Tibial nerve (tissue), 4 donors: Measurements from ENCODE around the gene MED13L. TPM values are rescaled to one million over a fixed set of nuclear protein-coding genes. Genes with fewer than 3 reads are reported as not detected.

ENCODE experiments used
- DNase-seq, 2 donors: peaks; one replicate each; pipeline ENCODE4 v3.0.0-alpha.2; 2019; ENCODE audit warnings: low spot score in 2 of 2
- H3K27ac ChIP-seq, 4 donors: fragments of 200-600 bp; sonication (generic) in 3 of 4; one replicate each; pipeline ENCODE4 v1.5.1; 2017 to 2019; ENCODE audit warnings: mild to moderate bottlenecking in 1 of 4
- H3K27me3 ChIP-seq, 2 donors: fragments of 200-600 bp; sonication (generic) in 1 of 2; one replicate each; pipeline versions ENCODE4 v1.5.1 to v1.6.0; 2017 to 2019
- H3K36me3 ChIP-seq, 3 donors: fragments of 200-600 bp; sonication (generic); one replicate each; pipeline ENCODE4 v1.5.1; 2018 to 2019
- H3K4me1 ChIP-seq, 4 donors: fragments of 200-600 bp; sonication (generic) in 3 of 4; one replicate each; pipeline ENCODE4 v1.5.1; 2017 to 2019
- H3K4me3 ChIP-seq, 4 donors: fragments of 200-600 bp; sonication (generic) in 3 of 4; one replicate each; pipeline ENCODE4 v1.5.1; 2017 to 2019; ENCODE audit warnings: mild to moderate bottlenecking in 1 of 4, moderate library complexity in 1 of 4
- H3K9me3 ChIP-seq, 4 donors: fragments of 200-600 bp; sonication (generic) in 3 of 4; one replicate each; pipeline ENCODE4 v1.5.1; 2017 to 2019
- CTCF ChIP-seq, 5 experiments: fragments of 200-600 bp in 3 of 5; fragments of 450-650 bp in 2 of 5; sonication (generic) in 3 of 5; IDR thresholded peaks; one replicate each; pipeline ENCODE4 v1.5.1; 2016 to 2019; ENCODE audit warnings: antibody characterized with exemption in 5 of 5, mild to moderate bottlenecking in 3 of 5, moderate library complexity in 2 of 5
- EP300 ChIP-seq, 2 donors: sonication (generic); formaldehyde crosslinking; IDR thresholded peaks; one replicate each; pipeline ENCODE4 v1.6.1; 2017; ENCODE audit warnings: antibody characterized with exemption in 2 of 2, mild to moderate bottlenecking in 1 of 2
- POLR2A ChIP-seq, 2 donors: fragments of 450-650 bp; IDR thresholded peaks; one replicate each; pipeline ENCODE4 v1.6.1; 2017; ENCODE audit warnings: antibody characterized with exemption in 2 of 2, mild to moderate bottlenecking in 2 of 2, moderate library complexity in 2 of 2
- WGBS, 2 donors: methylation state at CpG; one replicate each; pipeline ENCODE4 v1.1.5; 2018; 5-methylcytosine and 5-hydroxymethylcytosine counted together
- total RNA-seq, 4 donors: library from RNA; depleted of rRNA; stranded (reverse); fragments of >200 nt; gene quantifications; one replicate each; pipeline ENCODE4 v1.1.0, GENCODE V29; 2016

Gene MED13L
- total RNA-seq, 4 donors from 2014 or later = 138 to 234 (median 218) TPM

DNA sequence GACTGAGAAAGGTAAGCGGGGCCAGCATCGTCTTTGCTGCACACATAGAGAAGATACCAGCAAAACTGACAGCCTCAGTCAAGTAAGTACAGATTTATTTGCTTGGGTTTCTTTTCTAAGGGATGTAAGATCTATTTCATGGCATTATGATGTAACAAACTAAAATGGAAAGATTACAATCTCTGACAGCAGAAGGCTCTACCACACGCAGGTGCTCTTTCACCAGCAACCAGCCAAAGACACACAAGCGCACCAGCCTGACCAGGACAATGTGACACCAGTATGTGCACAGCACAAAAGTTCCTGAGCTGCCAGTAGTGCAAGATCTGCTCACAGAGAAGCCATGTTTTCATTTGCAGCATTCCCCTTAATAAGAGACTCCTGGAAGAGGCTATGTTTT lies 311.1 kb downstream of the MED13L start:
- WGBS, 2 donors = 95 to 97% methylated on average over 4 of the region's 4 CpGs
- no peaks in the 10 kb centered on the region for H3K27me3 ChIP-seq
- H3K4me1 ChIP-seq = peaks cover 0 to 21% (median 0%) of the 10 kb centered on the region in 4 donors
- peaks cover 3 to 98% (median 16%) of the 10 kb centered on the region in 3 donors for H3K36me3 ChIP-seq
- TF ChIP-seq POLR2A (IDR thresholded peaks at IDR 0.05) = no peak
- TF ChIP-seq EP300 (IDR thresholded peaks at IDR 0.05) = no peak
- TF ChIP-seq CTCF (IDR thresholded peaks at IDR 0.05) = no peak
- H3K9me3 ChIP-seq = no peaks in the 10 kb centered on the region
- no peak overlapping the region for H3K27ac ChIP-seq
- no peak overlapping the region for H3K4me3 ChIP-seq
- no peak for DNase-seq

DNA sequence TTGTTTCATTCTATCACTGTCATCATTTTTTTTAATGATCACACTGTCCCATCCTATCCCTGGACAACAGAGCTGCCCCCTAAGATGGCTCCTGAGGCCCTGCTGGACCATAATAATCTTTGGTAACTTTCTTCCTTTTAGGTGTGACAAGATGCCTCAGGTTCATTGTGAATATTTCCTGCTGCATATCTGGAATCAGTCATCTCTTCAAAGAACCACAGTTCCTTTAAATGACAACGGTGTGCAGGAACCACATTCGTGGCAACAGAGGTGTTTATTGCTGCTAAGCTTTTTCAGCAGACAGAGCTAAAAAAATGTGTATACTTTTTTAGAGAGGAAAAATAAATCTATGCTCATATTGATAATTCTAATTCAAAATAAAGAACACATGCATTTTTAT lies 312.9 kb downstream of the MED13L start:
- no peak for DNase-seq
- H3K36me3 ChIP-seq = peaks cover 3 to 98% (median 22%) of the 10 kb centered on the region in 3 donors
- no peak overlapping the region for H3K27ac ChIP-seq
- H3K27me3 ChIP-seq = no peaks in the 10 kb centered on the region
- H3K4me3 ChIP-seq = no peak overlapping the region
- TF ChIP-seq POLR2A (IDR thresholded peaks at IDR 0.05) (no peak), CTCF (IDR thresholded peaks at IDR 0.05) (no peak), EP300 (IDR thresholded peaks at IDR 0.05) (no peak)
- 72 to 77% methylated on average over 2 of the region's 2 CpGs for WGBS, 2 donors
- H3K4me1 ChIP-seq = peaks cover 0 to 17% (median 0%) of the 10 kb centered on the region in 4 donors
- no peaks in the 10 kb centered on the region for H3K9me3 ChIP-seq

DNA sequence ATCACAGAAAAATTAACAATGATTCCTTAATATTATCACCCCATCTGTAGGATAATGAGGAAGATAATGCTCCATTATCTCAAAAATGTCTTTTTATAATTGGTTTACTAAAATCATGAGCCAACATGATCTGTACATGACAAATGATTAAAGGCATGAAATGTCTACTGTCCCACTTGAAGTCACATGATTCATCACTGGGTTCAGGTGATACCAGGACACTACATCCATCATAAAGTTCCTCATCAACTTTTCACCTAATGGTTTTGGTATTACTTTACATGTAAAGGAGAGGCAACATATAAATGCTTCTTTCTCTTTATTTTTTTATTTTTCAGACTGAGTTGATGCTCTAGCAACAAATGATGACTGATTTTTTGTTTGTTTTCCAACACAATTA lies 313.3 kb downstream of the MED13L start:
- Histone ChIP-seq H3K4me3 (no peak overlapping the region), H3K9me3 (no peaks in the 10 kb centered on the region), H3K36me3 (peaks cover 3 to 94% (median 22%) of the 10 kb centered on the region in 3 donors), H3K4me1 (peaks cover 0 to 17% (median 0%) of the 10 kb centered on the region in 4 donors), H3K27ac (no peak overlapping the region), H3K27me3 (no peaks in the 10 kb centered on the region)
- no peak for TF ChIP-seq CTCF (IDR thresholded peaks at IDR 0.05)
- no peak for TF ChIP-seq EP300 (IDR thresholded peaks at IDR 0.05)
- no peak for TF ChIP-seq POLR2A (IDR thresholded peaks at IDR 0.05)
- DNase-seq = no peak

DNA sequence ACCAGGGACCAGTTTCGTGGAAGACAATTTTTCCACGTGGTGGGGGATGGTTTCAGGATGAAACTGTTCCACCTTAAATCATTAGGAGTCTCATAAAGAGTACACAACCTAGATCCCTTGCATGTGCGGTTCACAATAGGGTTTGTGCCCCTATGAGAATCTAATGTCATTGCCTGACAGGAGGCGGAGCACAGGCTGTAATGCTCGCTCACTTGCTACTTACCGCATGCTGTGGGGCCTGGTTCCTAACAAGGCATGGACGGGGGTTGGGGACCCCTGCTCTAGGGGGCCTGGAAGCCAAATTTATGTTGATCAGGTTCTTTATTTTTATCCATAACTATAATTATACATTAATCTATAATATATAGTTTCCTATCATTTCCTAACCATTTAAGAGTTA lies 315.3 kb downstream of the MED13L start:
- Histone ChIP-seq H3K27ac (peak overlapping the region in 1 of 4 donors; percentile 23), H3K27me3 (no peaks in the 10 kb centered on the region), H3K4me3 (no peak overlapping the region), H3K9me3 (no peaks in the 10 kb centered on the region), H3K36me3 (peaks cover 3 to 86% (median 22%) of the 10 kb centered on the region in 3 donors), H3K4me1 (peaks cover 0 to 17% (median 0%) of the 10 kb centered on the region in 4 donors)
- 76 to 78% methylated on average over 7 of the region's 7 CpGs for WGBS, 2 donors
- no peak for DNase-seq
- TF ChIP-seq CTCF (IDR thresholded peaks at IDR 0.05) (no peak), EP300 (IDR thresholded peaks at IDR 0.05) (no peak), POLR2A (IDR thresholded peaks at IDR 0.05) (no peak)

- Histone ChIP-seq H3K4me3 (no peak overlapping the region), H3K4me1 (peaks cover 0 to 17% (median 0%) of the 10 kb centered on the region in 4 donors), H3K27ac (peak overlapping the region in 2 of 4 donors; percentile 18 to 52), H3K36me3 (peaks cover 3 to 86% (median 21%) of the 10 kb centered on the region in 3 donors), H3K9me3 (no peaks in the 10 kb centered on the region), H3K27me3 (no peaks in the 10 kb centered on the region)
- 69 to 80% methylated on average over 12 of the region's 12 CpGs for WGBS, 2 donors
- DNase-seq = no peak
- TF ChIP-seq EP300 (IDR thresholded peaks at IDR 0.05) = peak in 1 of 2 donors; percentile 49
- TF ChIP-seq POLR2A (IDR thresholded peaks at IDR 0.05) = no peak
- no peak for TF ChIP-seq CTCF (IDR thresholded peaks at IDR 0.05)
Measured at GRCh38 chr12:115960868-115961802, 316.4 kb downstream of the MED13L start.
